ENCODE data around the gene GIPC1.
"Not testable (repeated sequence)": the region's sequence is repeated elsewhere in the genome, so short reads cannot be mapped to it uniquely, and the experiment has no call there.

Gene GIPC1, protein sequence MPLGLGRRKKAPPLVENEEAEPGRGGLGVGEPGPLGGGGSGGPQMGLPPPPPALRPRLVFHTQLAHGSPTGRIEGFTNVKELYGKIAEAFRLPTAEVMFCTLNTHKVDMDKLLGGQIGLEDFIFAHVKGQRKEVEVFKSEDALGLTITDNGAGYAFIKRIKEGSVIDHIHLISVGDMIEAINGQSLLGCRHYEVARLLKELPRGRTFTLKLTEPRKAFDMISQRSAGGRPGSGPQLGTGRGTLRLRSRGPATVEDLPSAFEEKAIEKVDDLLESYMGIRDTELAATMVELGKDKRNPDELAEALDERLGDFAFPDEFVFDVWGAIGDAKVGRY

DNA sequence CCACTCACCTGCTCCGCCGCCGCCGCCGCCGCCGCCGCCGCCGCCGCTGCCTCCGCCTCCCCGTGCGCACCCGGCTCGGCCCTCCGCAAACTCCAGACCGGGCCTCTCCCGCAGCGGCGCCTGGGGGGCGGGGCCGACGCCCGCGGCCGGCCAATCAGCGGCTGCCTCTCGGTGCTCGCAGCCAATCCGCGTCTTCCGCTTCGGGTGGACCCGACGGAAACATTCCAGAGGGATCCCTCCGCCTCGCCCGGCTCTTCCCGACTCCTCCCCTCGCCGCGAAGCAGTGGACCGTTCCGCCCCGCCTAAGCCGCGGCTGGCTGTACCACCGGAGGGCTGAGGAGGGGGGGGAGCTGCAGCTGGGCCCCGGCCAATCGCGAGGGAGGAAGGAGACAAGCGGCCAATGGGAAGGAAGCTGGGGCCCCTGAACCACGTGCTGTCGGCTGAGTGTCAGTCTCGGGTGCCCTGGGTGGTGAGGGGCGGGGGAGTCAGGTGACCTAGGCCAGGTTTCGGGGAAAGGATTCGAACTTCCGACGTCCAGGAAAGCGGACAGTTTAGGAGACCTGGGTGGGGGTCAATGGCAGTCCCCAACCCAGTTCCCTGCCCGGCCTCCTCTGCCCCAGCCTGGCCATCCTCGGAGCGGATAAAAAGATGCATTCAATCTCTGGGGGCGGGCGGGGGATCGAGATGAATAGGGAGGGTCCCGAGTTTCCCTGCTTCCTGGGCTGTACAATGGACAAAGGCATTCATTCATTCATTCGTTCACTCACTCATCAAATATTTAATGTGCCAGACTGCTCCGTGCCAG lies at the start of gene GIPC1:
Gene GIPC1, minus strand, starts transcription at position 99 of the 805 bp plus-strand sequence. CDS start 13,151 bp downstream, outside the sequence.
- peak; percentile 98 for DNase-seq

DNA sequence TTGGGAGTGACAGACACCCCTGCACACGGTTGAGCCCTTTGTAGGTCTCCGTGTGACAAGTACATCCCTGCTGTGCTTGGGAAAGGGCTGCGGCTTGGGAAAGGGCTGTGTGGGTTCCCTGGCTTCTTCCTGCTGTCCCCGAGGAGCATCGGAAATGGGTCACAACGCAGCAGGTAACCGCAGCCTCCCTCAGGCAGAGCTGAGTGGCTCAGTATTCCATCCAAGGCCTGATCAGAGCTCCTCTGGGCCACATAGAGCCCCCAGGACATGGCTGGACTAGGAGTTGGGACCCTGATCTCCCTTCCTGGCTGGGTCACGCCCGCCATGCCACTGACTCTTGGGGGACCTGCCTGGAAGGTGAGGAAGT lies 49.8 kb upstream of the GIPC1 start:
- DNase-seq, result no peak

DNA sequence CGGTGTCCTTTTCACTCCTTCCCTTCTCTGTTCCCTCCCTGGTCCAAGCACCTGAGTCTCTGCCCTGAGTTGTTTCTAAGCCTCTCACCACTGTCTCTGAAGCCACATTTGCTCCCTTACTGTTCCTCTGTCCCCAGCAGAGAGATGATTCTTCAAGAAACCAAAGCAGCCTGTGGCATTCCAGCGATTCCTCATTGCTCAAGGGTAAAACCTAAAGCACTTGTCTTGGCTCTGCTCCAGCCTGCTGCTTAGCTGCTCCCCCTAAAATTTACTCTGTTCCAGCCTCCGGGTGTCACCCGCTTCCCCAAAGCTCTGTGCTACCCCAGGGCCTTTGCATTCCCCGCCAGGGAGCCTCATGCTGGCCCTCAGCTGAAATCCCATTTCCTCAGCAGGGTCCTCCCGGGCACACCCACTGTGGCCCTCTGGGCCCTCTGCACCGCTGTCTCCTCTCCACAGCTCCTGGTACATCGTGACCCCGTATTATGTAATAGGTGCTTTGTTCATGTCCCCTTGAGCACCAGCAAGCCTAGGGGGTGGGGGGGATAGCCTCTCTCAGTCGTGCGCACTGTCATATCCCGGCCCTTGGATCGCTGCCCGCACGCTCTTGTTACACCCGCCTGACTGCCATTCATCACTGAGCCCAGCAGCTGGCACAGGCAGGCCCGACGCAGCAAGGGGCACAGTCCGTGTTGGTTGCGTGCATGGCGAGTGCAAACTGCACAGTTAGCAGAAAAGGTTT lies 49.2 kb upstream of the GIPC1 start:
- peak; percentile 94 for DNase-seq

DNA sequence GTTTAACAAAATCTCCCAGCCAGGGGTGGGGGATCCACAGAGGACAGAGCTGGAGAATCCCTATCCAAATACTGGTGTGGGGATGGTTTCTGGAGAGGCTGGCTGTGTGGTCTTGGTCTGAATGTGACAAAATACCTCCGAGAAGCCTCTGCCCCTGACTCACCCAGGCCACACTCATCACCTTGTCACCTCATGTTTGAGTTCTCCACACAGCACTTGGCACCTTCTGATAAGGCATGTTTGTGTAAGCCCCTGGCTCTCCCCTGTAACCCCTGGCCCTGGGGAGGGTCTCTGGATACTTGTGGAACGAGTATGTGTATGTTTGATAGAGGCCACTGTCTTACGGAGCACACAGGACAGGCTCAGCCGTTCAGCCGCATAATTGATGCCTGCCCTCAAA lies 48.1 kb upstream of the GIPC1 start:
- DNase-seq, result no peak

DNA sequence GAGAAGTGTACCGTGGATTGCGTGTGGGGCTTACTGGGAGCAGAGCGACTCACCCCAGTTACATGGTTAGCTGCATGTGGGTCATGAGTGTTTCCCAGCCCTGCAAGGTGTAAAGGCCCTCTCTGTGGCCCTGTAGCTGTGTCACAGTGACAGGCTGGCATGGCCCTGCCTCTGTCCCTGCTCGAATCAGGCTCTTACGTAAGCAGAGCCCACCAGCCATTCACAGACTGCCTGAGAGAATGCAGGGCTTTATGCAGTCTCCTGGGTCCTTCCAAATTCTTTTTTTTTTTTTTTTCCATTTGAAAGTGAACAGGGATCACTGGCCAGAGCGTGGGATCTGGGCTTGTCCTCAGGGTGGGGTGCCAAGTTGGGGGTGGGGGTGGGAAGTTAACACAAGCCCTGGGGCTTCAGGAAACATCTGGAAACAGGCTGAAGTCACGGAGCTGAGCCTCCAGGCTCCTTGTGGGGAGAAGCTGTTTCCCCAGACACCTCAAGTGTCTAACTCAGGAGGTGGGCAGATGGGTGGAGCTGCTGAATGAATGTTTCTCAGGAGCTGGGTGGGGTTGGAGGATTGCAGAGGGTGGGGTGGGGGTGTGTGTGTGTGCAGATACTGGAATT lies 46.9 kb upstream of the GIPC1 start:
- DNase-seq, result peak; percentile 32

DNA sequence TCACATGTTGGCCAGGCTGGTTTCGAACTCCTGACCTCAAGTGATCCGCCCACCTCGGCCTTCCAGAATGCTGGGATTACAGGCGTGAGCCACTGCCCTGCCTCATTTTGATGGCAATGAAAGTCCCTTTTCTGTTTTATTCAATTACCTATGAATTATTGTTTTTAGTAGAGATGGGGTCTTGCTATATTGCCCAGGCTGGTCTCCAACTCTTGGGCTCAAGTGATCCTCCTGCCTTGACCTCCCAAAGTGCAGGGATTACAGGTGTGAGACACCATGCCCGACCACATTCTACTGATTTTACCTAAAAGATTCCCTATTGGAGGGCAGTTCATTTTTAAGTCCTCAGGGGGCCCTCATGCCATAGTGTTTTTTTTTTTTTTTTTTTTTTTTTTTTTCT lies 46.1 kb upstream of the GIPC1 start:
- not testable (repeated sequence) for DNase-seq

DNA sequence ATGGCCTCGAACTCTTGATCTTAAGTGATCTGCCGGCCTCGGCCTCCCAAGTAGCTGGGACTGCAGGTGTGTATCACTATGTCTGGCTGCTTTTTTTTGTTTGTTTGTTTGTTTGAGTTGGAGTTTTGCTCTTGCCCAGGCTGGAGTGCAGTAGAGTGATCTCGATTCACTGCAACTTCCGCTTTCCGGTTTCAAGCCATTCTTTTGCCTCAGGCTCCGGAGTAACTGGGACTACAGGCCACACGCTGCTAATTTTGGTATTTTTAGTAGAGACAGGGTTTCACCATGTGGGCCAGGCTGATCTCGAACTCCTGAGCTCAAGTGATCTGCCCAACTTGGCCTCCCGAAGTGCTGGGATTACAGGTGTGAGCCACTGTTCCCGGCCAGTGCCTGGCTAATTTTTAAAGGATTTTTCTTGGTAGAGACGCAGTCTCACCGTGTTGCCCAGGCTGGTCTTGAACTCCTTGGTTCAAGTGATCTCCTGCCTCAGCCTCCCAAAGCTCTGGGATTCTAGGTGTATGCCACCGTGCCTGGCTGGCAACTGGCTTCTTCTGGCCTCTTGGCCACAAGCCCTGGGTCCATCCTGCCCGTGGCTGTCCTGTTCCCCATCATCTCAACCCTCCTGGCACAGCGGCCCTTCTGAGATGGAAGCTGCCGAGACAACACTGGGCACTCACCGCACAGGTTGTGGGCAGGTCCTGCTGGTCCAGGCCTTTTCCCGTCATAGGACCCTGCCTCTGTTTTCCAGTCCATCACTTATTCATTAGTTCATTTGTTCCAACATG lies 45.0 kb upstream of the GIPC1 start:
- no peak for DNase-seq

DNA sequence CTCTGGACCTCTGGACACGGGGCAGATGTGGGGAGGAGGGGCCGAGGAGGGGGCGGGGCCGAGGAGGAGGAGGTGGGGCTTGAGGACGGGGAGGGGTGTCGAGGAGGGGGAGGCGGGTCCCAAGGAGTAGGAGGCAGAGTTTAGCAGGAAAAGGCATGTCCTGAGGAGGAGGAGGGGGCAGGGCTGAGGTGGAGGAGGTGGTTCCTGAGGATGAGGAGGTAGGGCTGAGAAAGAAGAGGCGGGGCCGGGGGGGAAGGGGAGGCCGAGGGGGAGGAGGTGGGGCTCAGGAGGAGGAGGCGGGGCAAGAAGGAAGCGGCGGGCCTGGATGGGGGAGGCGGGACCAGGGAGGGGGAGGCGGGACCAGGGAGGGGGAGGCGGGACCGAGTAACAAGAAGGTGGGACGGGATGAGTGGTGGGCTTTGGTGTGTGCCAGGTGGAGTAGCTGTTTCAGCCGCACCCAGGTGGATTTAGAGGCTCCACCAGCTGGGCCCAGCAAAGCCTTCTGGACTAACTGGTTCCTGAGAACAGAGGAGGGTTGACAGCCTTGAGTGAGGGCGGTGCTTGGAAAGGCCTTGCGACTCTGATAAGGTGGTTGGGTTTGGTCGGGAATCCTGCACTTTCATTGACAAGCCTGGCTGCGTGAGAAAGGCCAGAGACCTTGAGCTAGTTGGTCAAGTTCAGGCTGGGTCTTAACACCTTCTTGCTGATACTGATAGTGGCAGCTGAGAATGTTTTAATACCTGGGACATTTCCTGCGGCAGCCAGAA lies 41.2 kb upstream of the GIPC1 start:
- DNase-seq, result no peak

DNA sequence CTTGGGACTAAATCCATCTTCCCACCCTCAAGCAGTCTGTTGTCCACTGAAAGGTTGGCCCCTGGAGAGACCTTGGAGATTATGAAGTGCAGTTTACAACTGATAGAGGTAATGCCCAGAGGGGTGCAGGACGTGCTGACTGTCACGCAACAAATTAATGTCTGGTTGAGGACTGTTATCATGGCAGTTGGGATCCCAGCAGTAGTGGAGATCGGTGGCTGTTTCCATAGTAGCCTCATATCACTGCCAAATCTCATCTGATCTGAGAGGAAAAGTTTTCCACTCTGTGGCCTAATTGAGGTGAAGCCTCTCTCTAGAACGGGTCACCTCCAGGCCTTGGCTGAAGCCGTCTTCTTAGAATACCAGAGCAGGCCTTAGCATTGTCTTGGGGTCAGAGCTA lies 37.5 kb upstream of the GIPC1 start:
- no peak for DNase-seq

DNA sequence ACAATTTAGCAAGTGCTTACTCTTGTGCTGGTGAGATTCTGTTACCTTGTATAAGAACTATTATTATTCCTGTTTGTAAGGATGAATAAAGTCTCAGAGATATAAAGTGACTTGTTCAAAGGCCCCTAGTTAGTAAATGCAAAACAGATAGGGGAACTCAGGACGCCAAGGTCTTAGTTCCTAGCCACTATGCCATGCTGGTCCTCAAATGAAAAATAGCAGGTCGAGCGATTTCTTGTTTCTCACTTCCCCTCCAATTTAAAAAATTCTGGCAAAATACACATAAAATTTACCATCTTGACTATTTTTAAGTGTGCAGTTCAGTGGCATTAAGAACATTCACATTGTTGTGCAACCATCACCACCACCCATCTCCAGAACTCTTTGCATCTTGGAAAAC lies 34.6 kb upstream of the GIPC1 start:
- no peak for DNase-seq

DNA sequence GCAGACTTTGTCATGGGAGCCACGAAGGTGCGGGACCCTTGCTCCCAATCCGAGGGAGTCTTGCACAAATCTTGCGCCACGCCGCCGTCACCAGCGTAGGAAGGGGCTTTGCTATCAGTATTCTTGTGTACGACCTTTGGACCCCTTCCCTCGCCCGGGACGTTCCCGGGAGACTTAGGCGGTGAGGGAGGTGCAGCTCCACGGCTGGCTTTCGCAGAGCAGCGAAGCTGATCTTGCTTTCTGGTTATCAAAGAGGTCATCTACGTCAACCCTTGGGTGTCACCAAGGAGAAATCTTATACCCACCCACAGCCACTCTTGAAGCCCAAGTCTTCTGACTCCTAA lies 34.0 kb upstream of the GIPC1 start:
- no peak for DNase-seq

DNA sequence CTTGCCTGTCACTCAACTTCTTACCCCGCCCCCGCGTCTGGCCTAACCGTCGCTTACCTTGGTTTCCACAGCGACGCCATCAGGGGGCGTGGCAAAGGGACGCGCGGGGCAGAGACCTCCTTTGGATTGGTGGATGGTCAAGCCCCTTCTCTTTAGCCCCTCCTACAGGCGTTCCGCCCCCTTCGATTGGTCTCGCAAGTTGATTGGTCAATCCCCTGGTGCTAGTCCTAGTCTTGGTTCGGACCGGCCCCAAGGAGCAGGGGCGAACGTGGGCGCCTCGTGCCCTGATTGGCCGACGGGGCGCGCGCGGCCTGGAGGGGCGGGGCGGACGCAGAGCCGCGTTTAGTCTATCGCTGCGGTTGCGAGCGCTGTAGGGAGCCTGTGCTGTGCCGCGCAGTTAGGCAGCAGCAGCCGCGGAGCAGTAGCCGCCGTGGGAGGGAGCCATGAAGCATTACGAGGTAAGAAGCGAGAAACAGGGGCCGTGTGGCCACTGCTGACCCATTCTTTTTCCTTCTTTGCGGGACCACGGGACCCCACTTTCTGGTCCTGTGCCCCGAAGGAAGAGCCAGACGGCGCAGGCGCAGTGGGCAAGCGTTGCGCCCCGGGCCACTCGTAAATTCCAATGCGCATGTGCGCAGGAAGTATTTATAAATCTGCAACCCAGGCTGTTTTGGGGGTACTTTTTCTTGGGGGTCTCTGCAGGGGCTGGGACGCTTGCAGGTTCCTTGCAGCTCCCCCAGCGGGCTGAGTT lies 33.5 kb upstream of the GIPC1 start, which contains the start of gene TECR:
Gene TECR, plus strand, starts transcription at position 341 of the 751 bp plus-strand sequence. Its CDS starts 103 bp downstream, at position 444.
- DNase-seq, result peak; percentile 100

DNA sequence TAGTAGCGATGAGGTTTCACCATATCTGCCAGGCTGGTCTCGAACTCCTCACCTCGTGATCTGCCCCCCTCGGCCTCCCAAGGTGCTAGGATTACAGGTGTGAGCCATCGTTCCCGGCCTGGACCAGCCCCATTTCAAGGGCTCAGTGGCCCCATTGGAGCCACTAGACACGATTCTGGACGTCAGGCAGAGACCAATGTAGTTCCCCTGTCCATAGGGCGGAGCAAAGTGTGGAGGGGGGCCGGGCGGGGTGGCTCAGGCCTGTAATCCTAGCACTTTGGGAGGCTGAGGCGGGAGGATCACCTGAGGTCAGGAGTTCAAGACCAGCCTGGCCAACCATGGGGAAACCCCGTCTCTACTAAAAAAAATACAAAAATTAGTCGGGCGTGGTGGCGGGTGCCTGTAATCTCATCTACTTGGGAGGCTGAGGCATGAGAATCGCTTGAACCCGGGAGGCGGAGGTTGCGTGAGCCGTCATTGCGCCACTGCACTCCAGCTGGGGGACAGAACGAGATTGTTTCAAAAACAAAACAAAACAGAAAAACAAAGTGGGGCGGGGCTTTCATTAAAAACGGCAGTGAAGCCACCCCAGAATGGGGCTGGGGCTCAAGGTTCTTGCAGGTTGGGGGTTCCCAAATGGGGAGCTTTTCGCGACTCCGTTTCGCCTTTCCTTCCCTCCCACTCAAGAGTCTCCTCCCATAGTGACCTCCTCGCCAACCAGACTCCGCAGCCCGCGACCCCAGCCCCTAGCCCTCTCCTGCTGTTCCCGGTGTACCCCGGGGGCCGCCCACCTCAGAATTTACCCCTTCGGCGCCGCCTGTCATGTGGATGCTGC lies 32.7 kb upstream of the GIPC1 start:
- DNase-seq, result no peak

DNA sequence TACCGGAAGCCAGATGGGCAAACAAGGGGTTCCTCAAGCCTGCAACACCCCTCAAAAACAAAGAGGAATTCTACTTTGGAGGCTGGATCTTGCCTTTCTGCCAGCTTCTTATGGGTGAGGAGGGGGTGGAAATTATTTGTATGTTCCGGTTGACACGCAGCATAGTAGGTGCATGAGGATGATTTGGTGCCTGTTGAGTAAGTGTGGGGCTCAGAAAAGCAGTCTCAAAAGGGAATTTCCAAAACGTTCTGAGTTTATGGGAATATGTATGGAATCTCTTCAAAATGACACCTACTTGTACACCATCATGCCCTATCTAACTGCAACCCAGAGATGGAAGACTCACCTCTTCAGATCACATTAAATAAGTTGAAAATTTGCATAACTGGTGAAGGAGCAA lies 30.5 kb upstream of the GIPC1 start:
- no peak for DNase-seq

DNA sequence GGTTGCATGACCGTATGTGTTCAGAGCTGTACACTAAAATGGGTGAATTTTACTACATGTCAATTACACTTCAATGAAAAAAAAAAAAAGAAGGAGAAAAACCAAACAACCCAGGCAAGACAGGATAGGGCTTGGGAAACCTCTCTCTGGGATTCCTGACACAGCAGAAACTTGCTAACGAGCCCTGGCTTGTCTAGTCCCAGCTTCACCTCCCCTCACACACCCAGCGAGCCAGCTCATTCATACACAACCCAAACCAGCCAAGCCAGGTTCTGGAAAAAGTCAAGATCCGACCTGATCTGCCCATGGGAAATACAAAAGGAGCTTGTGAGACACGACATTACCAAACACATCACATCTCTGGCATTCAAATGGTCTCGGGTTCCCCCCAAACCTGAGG lies 29.8 kb upstream of the GIPC1 start:
- no peak for DNase-seq

DNA sequence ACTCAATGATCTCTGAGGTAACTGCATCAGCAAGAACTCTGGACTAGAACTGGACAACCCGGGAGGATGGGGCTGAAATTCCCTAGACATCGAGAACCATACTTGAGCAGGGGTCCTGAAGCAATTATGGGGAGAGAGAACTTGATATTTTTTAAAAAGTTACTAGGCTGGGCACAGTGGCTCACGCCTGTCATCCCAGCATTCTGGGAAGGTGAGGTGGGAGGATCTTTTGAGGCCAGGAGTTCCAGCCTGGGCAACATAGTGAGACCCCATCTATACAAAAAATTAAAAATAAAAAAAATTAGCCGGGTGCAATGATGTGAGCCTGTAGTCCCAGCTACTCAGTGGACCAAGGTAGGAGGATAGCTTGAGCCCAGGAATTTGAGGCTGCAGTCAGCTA lies 24.6 kb upstream of the GIPC1 start:
- no peak for DNase-seq

DNA sequence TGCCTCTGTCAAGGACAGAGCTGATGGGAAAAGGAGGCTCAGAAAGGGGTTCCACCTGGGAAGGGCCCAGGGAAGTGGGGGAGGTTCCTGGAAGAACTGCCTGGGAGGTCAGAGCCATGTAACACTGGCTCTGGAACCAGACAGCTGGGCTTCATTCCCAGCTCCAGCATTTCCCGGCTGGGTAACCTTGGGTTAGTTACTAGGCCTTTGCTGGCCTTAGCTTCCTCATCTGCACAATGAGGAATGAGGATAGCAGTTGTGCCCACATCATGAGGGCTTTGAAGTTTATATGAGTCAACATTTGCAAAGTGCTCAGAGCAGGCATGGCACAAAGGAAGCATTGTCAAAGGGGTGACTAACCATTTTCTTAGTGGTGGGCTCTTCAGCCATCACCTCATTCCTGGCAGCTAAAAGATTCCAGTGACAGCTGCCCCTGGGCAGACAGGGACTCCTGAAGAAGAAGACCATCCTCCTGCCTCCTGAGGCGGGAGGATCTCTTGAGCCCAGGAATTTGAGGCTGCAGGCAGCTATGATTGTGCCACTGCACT lies 24.0 kb upstream of the GIPC1 start:
- no peak for DNase-seq

DNA sequence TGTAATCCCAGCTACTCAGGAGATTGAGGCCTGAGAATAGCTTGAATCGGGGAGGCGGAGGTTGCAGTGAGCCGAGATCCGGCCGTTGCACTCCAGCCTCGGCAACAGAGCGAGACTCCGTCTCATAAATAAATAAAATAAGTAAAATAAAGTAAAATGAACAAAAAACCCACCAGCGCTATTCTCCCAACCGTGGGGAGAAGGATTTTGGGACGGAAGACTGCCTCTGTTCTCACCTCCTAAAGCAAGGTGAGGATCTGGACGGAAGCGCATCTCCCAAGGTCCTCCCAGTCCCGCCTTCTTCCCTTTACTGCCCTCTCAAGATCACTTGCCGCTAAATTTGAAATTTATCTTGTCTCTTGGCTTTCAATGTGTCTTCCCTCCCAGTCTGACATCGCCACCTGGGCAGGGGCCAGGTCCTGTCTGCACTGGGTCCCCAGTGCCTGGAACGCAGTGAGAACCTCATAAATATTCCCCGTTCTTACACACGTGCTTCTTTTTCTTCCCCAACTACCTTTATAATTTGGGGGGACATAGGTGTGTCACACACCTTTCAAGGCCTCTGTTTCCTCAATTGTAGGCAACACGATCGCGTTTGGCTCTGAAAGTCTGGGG lies 23.4 kb upstream of the GIPC1 start:
- DNase-seq, result no peak
